Measurements from ENCODE around the gene NCKAP5.

- TF ChIP-seq TAF1 (IDR thresholded peaks at IDR 0.05; ENCODE audit: low read depth) = no peak
- TF ChIP-seq MAX (IDR thresholded peaks at IDR 0.05) = no peak
- no peak for TF ChIP-seq YY1 (IDR thresholded peaks at IDR 0.05; ENCODE audit: low read depth)
- TF ChIP-seq FOXM1 (IDR thresholded peaks at IDR 0.05; ENCODE audit: borderline replicate concordance, low read depth) = no peak
- no peak for TF ChIP-seq CEBPB (IDR thresholded peaks at IDR 0.05)
- TF ChIP-seq TCF12 (IDR thresholded peaks at IDR 0.05; ENCODE audit: low read depth) = no peak
Measured at GRCh38 chr2:132732694-132733093, 835.6 kb downstream of the NCKAP5 start.
